Gastrocnemius medialis (tissue), 4 donors: ENCODE results near the gene ADGRD1.

Source experiments
- POLR2A ChIP-seq, 2 donors: fragments of 450-650 bp; IDR thresholded peaks; one replicate each; pipeline ENCODE4 v1.6.1; 2017; ENCODE audit warnings: antibody characterized with exemption in 2 of 2, mild to moderate bottlenecking in 2 of 2, moderate library complexity in 2 of 2
- TF ChIP-seq, protein P1 (sequence below), 5 experiments: fragments of 450-650 bp in 3 of 5; fragments of 200-600 bp in 2 of 5; sonication (generic) in 2 of 5; IDR thresholded peaks in 4 of 5; conservative IDR thresholded peaks in 1 of 5; 1 replicate in 4 of 5; 2 replicates in 1 of 5; pipeline ENCODE4 v1.5.1; 2016 to 2019; ENCODE audit warnings: antibody characterized with exemption in 5 of 5, mild to moderate bottlenecking in 3 of 5, moderate library complexity in 3 of 5

- TF ChIP-seq, protein P1, sequence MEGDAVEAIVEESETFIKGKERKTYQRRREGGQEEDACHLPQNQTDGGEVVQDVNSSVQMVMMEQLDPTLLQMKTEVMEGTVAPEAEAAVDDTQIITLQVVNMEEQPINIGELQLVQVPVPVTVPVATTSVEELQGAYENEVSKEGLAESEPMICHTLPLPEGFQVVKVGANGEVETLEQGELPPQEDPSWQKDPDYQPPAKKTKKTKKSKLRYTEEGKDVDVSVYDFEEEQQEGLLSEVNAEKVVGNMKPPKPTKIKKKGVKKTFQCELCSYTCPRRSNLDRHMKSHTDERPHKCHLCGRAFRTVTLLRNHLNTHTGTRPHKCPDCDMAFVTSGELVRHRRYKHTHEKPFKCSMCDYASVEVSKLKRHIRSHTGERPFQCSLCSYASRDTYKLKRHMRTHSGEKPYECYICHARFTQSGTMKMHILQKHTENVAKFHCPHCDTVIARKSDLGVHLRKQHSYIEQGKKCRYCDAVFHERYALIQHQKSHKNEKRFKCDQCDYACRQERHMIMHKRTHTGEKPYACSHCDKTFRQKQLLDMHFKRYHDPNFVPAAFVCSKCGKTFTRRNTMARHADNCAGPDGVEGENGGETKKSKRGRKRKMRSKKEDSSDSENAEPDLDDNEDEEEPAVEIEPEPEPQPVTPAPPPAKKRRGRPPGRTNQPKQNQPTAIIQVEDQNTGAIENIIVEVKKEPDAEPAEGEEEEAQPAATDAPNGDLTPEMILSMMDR (IDR thresholded peaks at IDR 0.05 in 4 of 5, conservative IDR thresholded peaks at IDR 0.05 in 1 of 5) = no peak
- no peak for TF ChIP-seq POLR2A (IDR thresholded peaks at IDR 0.05)
Observed at GRCh38 chr12:130932061-130932930, 21.4 kb upstream of the ADGRD1 start.
